HCT116 (cell line): ENCODE measurements around the gene SLC25A30.

Source experiments
- CEBPB ChIP-seq: IDR thresholded peaks from 2 replicates; pipeline ENCODE4 v1.6.1; 2012; ENCODE audit warnings: low read depth
- CTCF ChIP-seq, 3 experiments: fragments of 200-600 bp in 1 of 3; sonication (generic) in 1 of 3; IDR thresholded peaks in 2 of 3; conservative IDR thresholded peaks in 1 of 3; 2 replicates each; pipeline ENCODE4 v1.5.1; 2012 to 2017; ENCODE audit warnings: low read depth in 2 of 3, low read length in 2 of 3, antibody characterized with exemption in 1 of 3, borderline replicate concordance in 1 of 3, control low read depth in 1 of 3, mild to moderate bottlenecking in 1 of 3, mixed read lengths in 1 of 3, mixed run types in 1 of 3, moderate library complexity in 1 of 3; ENCODE audit not compliant: insufficient read depth in 1 of 3
- ELF1 ChIP-seq: IDR thresholded peaks from 2 replicates; pipeline ENCODE4 v1.6.1; 2012; ENCODE audit warnings: low read depth, borderline replicate concordance
- EZH2 ChIP-seq: fragments of 200-600 bp; sonication (generic); IDR thresholded peaks from 2 replicates; pipeline ENCODE4 v1.6.1; 2017; ENCODE audit warnings: antibody characterized with exemption, mixed run types
- POLR2A ChIP-seq: IDR thresholded peaks from 2 replicates; pipeline ENCODE4 v1.7.0; 2011; ENCODE audit warnings: borderline replicate concordance; ENCODE audit not compliant: insufficient read depth, insufficient read length; ENCODE audit errors: extremely low read depth
- TF ChIP-seq, protein P1 (sequence below): IDR thresholded peaks from 2 replicates; pipeline ENCODE4 v1.6.1; 2012; ENCODE audit warnings: low read depth
- TF ChIP-seq, protein P2 (sequence below): IDR thresholded peaks from 2 replicates; pipeline ENCODE4 v1.6.1; 2012

DNA sequence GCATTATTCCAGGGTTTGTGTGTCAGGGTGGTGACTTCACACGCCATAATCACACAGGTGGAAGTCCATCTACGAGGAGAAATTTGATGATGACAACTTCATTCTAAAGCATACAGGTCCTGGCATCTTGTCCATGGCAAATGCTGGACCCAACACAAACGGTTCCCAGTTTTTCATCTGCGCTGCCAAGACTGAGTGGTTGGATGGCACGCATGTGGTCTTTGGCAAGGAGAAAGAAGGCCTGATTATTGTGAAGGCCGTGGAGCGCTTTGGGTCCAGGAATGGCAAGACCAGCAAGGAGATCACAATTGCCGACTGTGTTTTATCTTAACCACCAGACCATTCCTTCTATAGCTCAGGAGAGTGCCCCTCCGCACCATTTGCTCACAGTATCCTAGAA, 18.2 kb upstream of the SLC25A30 start:
- TF ChIP-seq CTCF (IDR thresholded peaks at IDR 0.05 in 2 of 3, conservative IDR thresholded peaks at IDR 0.05 in 1 of 3; ENCODE audit: borderline replicate concordance in 1 of 3, insufficient read depth in 1 of 3, low read depth in 2 of 3, low read length in 2 of 3) (no peak), POLR2A (no peak), EZH2 (no peak), CEBPB (no peak), ELF1 (no peak)
- TF ChIP-seq, protein P1, sequence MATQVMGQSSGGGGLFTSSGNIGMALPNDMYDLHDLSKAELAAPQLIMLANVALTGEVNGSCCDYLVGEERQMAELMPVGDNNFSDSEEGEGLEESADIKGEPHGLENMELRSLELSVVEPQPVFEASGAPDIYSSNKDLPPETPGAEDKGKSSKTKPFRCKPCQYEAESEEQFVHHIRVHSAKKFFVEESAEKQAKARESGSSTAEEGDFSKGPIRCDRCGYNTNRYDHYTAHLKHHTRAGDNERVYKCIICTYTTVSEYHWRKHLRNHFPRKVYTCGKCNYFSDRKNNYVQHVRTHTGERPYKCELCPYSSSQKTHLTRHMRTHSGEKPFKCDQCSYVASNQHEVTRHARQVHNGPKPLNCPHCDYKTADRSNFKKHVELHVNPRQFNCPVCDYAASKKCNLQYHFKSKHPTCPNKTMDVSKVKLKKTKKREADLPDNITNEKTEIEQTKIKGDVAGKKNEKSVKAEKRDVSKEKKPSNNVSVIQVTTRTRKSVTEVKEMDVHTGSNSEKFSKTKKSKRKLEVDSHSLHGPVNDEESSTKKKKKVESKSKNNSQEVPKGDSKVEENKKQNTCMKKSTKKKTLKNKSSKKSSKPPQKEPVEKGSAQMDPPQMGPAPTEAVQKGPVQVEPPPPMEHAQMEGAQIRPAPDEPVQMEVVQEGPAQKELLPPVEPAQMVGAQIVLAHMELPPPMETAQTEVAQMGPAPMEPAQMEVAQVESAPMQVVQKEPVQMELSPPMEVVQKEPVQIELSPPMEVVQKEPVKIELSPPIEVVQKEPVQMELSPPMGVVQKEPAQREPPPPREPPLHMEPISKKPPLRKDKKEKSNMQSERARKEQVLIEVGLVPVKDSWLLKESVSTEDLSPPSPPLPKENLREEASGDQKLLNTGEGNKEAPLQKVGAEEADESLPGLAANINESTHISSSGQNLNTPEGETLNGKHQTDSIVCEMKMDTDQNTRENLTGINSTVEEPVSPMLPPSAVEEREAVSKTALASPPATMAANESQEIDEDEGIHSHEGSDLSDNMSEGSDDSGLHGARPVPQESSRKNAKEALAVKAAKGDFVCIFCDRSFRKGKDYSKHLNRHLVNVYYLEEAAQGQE = no peak
- TF ChIP-seq, protein P2, sequence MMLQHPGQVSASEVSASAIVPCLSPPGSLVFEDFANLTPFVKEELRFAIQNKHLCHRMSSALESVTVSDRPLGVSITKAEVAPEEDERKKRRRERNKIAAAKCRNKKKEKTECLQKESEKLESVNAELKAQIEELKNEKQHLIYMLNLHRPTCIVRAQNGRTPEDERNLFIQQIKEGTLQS = no peak
